GM23338 (cell line): ENCODE results near the gene TELO2. TPM values are rescaled to one million over a fixed set of nuclear protein-coding genes. Genes with fewer than 3 reads are reported as not detected.
A peak's percentile ranks its signal among the peaks of the same experiment; 100 is the strongest.

ENCODE experiments used
- ATAC-seq: fragments of 200-7000 bp; cut with Tn5 transposase; 3 replicates; pipeline ENCODE4 v1.9.1; 2020
- DNase-seq: peaks from one replicate; pipeline ENCODE4 v3.0.0-alpha.2; 2015; ENCODE audit warnings: low spot score
- H2AFZ ChIP-seq: fragments of 200-600 bp; sonication (generic); 2 replicates; pipeline ENCODE4 v1.8.0; 2016; ENCODE audit warnings: antibody characterized with exemption, mild to moderate bottlenecking, moderate library complexity
- H3F3A ChIP-seq: fragments of 200-600 bp; sonication (generic); replicated peaks from 2 replicates; pipeline ENCODE4 v1.8.0; 2017; ENCODE audit warnings: antibody characterized with exemption, mixed run types, low read depth
- H3K27ac ChIP-seq: fragments of 200-600 bp; sonication (generic); 2 replicates; pipeline ENCODE4 v1.6.1; 2016; ENCODE audit warnings: low read depth
- H3K27me3 ChIP-seq: fragments of 200-600 bp; sonication (generic); 2 replicates; pipeline ENCODE4 v1.8.0; 2016; ENCODE audit warnings: mild to moderate bottlenecking, mixed run types, moderate library complexity; ENCODE audit not compliant: insufficient read depth
- H3K36me3 ChIP-seq: fragments of 200-600 bp; sonication (generic); 2 replicates; pipeline ENCODE4 v1.8.0; 2016; ENCODE audit warnings: mild to moderate bottlenecking; ENCODE audit not compliant: insufficient read depth
- H3K4me1 ChIP-seq: fragments of 200-600 bp; sonication (generic); 2 replicates; pipeline ENCODE4 v1.8.0; 2016; ENCODE audit warnings: mild to moderate bottlenecking, moderate library complexity; ENCODE audit not compliant: insufficient read depth
- H3K4me2 ChIP-seq: fragments of 200-600 bp; sonication (generic); 2 replicates; pipeline ENCODE4 v1.7.1; 2017; ENCODE audit warnings: mixed run types
- H3K4me3 ChIP-seq: fragments of 200-600 bp; sonication (generic); 2 replicates; pipeline ENCODE4 v1.6.1; 2016; ENCODE audit warnings: mixed run types
- H3K79me2 ChIP-seq: fragments of 200-600 bp; sonication (generic); replicated peaks from 2 replicates; pipeline ENCODE4 v1.8.0; 2017; ENCODE audit warnings: mild to moderate bottlenecking; ENCODE audit not compliant: insufficient read depth
- H3K9me2 ChIP-seq: fragments of 200-600 bp; sonication (generic); 2 replicates; pipeline ENCODE4 v1.8.0; 2017; ENCODE audit not compliant: insufficient read depth
- H4K20me1 ChIP-seq: fragments of 200-600 bp; sonication (generic); replicated peaks from 2 replicates; pipeline ENCODE4 v1.8.0; 2017; ENCODE audit warnings: mild to moderate bottlenecking; ENCODE audit not compliant: insufficient read depth
- H3K27ac Mint-ChIP-seq: 2 replicates; pipeline ENCODE4 v1.8.0; 2020; ENCODE audit warnings: inconsistent platforms, mild to moderate bottlenecking, moderate library complexity, mixed read lengths
- H3K27me3 Mint-ChIP-seq: 3 replicates; pipeline ENCODE4 v1.8.0; 2022; ENCODE audit warnings: low read depth, mild to moderate bottlenecking, moderate library complexity, mixed read lengths, inconsistent platforms; ENCODE audit not compliant: insufficient read depth, poor library complexity
- H3K36me3 Mint-ChIP-seq: 3 replicates; pipeline ENCODE4 v1.8.0; 2021; ENCODE audit warnings: low read depth, mild to moderate bottlenecking, inconsistent platforms, moderate library complexity, mixed read lengths
- H3K4me1 Mint-ChIP-seq: 3 replicates; pipeline ENCODE4 v1.8.0; 2020; ENCODE audit warnings: mild to moderate bottlenecking, inconsistent platforms, mixed read lengths
- H3K4me3 Mint-ChIP-seq: 3 replicates; pipeline ENCODE4 v1.8.0; 2021; ENCODE audit warnings: moderate library complexity, mild to moderate bottlenecking, inconsistent platforms, mixed read lengths
- H3K9me3 Mint-ChIP-seq: 3 replicates; pipeline ENCODE4 v1.8.0; 2020; ENCODE audit warnings: moderate library complexity, mild to moderate bottlenecking, inconsistent platforms, mixed read lengths
- CTCF ChIP-seq, 2 experiments: fragments of 200-600 bp in 1 of 2; sonication (generic) in 1 of 2; conservative IDR thresholded peaks; 2 replicates each; pipeline versions ENCODE4 v1.5.1 to v1.6.1; 2016 to 2017; ENCODE audit warnings: antibody characterized with exemption in 2 of 2, low read depth in 2 of 2, mild to moderate bottlenecking in 2 of 2, moderate library complexity in 1 of 2
- EZH2 ChIP-seq: fragments of 200-600 bp; sonication (generic); IDR thresholded peaks from one replicate; pipeline ENCODE4 v1.8.0; 2017; ENCODE audit warnings: antibody characterized with exemption, mild to moderate bottlenecking, low read depth; ENCODE audit not compliant: unreplicated experiment
- EZH2phosphoT487 ChIP-seq: fragments of 200-600 bp; sonication (generic); IDR thresholded peaks from one replicate; pipeline ENCODE4 v1.8.1; 2018; ENCODE audit warnings: antibody characterized with exemption; ENCODE audit not compliant: unreplicated experiment
- JUNB ChIP-seq: IDR thresholded peaks from one replicate; pipeline ENCODE4 v1.6.1; 2016; ENCODE audit warnings: antibody characterized with exemption; ENCODE audit not compliant: unreplicated experiment
- NANOG ChIP-seq: IDR thresholded peaks from 2 replicates; pipeline ENCODE4 v1.6.1; 2016; ENCODE audit warnings: antibody characterized with exemption, borderline replicate concordance
- POLR2AphosphoS5 ChIP-seq: IDR thresholded peaks from 2 replicates; pipeline ENCODE4 v1.6.1; 2016; ENCODE audit warnings: antibody characterized with exemption, low read depth
- STAT1 ChIP-seq: IDR thresholded peaks from one replicate; pipeline ENCODE4 v1.6.1; 2016; ENCODE audit warnings: antibody characterized with exemption; ENCODE audit not compliant: unreplicated experiment
- polyA plus RNA-seq: library from polyadenylated mRNA; unstranded; fragments of >200 nt; fragmentation: Nextera tagmentation; extraction: Ambion mirVana; gene quantifications from 2 replicates; pipeline ENCODE4 v1.2.1, GENCODE V29; 2016
- total RNA-seq: library from RNA; depleted of rRNA; stranded (reverse); fragments of >200 nt; shearing (Covaris generic); gene quantifications from 2 replicates; pipeline ENCODE4 v1.2.3, GENCODE V29; 2014
- TF ChIP-seq, protein P1 (sequence below): IDR thresholded peaks from one replicate; pipeline ENCODE4 v1.6.1; 2018; ENCODE audit warnings: antibody characterized with exemption; ENCODE audit not compliant: unreplicated experiment

TELO2 gene
- total and polyA plus RNA-seq, 2 experiments from 2014 or later, result 45.4 to 76.0 TPM

DNA sequence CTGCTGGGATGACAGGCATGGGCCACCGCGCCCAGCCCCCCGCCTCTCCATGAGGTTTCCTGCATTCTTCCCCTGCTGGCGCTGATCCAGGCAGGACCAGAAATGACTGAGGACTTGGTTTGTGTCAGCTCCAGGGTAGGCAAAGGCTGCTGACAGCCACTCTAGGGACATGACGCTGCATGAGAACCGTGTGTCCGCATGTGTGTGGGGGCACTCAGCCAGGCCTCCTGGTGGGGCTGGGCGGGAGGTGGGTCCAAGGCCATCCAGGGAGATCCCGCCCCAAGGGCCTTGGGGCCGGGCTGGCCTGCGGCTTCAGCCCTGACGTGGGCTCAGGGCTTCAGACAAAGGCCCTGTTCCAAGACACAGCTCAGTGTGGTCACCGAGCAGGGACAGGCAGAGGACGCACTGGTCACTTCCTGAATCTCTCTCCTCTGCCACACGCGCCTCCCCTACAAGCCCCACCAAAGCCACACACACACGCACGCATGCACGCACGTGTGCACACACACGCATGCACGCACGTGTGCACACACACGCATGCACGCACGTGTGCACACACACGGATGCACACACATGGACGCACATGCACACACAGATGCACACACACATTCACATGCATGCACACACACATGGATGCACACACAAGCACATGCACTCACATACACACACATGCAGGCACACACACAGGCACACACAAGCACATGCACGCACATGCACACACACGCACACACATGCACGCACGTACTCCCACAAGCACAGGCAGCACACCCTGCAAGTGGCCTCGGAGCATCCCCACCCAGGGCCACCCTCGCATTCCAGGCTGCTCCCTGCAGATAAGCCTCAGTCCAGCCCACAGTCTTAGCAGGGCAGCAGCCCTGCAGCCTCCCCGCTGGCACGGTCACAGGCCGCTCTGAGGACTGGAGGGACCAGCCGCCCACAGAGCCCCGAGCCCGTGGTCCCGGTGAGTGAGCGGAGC, 35.0 kb downstream of the TELO2 start:
- DNase-seq (no peak), ATAC-seq (no peak)
- Mint-ChIP-seq H3K27me3 (peaks cover 6% of the 10 kb centered on the region), H3K9me3 (no peaks in the 10 kb centered on the region), H3K27ac (peak overlapping the region; percentile 69), H3K4me1 (peaks cover 2% of the 10 kb centered on the region; the same call in 1 of the 3 replicates), H3K4me3 (no peak overlapping the region), H3K36me3 (peaks cover 5% of the 10 kb centered on the region; the same call in 1 of the 3 replicates)
- H2AFZ ChIP-seq, result no peak overlapping the region
- H3K4me2 ChIP-seq, result no peak overlapping the region
- no peaks in the 10 kb centered on the region for H3K9me2 ChIP-seq
- no peaks in the 10 kb centered on the region for H4K20me1 ChIP-seq
- no peaks in the 10 kb centered on the region for H3K79me2 ChIP-seq
- no peaks in the 10 kb centered on the region for H3F3A ChIP-seq
- H3K27me3 ChIP-seq, result no peaks in the 10 kb centered on the region
- H3K4me1 ChIP-seq, result no peaks in the 10 kb centered on the region
- no peak overlapping the region for H3K27ac ChIP-seq
- no peak for TF ChIP-seq EZH2
- no peak for TF ChIP-seq STAT1
- TF ChIP-seq, protein P1, sequence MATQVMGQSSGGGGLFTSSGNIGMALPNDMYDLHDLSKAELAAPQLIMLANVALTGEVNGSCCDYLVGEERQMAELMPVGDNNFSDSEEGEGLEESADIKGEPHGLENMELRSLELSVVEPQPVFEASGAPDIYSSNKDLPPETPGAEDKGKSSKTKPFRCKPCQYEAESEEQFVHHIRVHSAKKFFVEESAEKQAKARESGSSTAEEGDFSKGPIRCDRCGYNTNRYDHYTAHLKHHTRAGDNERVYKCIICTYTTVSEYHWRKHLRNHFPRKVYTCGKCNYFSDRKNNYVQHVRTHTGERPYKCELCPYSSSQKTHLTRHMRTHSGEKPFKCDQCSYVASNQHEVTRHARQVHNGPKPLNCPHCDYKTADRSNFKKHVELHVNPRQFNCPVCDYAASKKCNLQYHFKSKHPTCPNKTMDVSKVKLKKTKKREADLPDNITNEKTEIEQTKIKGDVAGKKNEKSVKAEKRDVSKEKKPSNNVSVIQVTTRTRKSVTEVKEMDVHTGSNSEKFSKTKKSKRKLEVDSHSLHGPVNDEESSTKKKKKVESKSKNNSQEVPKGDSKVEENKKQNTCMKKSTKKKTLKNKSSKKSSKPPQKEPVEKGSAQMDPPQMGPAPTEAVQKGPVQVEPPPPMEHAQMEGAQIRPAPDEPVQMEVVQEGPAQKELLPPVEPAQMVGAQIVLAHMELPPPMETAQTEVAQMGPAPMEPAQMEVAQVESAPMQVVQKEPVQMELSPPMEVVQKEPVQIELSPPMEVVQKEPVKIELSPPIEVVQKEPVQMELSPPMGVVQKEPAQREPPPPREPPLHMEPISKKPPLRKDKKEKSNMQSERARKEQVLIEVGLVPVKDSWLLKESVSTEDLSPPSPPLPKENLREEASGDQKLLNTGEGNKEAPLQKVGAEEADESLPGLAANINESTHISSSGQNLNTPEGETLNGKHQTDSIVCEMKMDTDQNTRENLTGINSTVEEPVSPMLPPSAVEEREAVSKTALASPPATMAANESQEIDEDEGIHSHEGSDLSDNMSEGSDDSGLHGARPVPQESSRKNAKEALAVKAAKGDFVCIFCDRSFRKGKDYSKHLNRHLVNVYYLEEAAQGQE, result no peak
- no peak for TF ChIP-seq POLR2AphosphoS5
- no peak for TF ChIP-seq NANOG
- no peak for TF ChIP-seq JUNB
- no peak for TF ChIP-seq CTCF (conservative IDR thresholded peaks at IDR 0.05; ENCODE audit: low read depth in 2 of 2)
- TF ChIP-seq EZH2phosphoT487, result no peak
- H3K4me3 ChIP-seq, result no peak overlapping the region
- no peaks in the 10 kb centered on the region for H3K36me3 ChIP-seq
